ENCODE results near the gene TMEM95. TPM values are rescaled to one million over a fixed set of nuclear protein-coding genes. Genes with fewer than 3 reads are reported as not detected.

Gene TMEM95
- polyA plus RNA-seq, 1 donor from 2014 or later = not detected

DNA sequence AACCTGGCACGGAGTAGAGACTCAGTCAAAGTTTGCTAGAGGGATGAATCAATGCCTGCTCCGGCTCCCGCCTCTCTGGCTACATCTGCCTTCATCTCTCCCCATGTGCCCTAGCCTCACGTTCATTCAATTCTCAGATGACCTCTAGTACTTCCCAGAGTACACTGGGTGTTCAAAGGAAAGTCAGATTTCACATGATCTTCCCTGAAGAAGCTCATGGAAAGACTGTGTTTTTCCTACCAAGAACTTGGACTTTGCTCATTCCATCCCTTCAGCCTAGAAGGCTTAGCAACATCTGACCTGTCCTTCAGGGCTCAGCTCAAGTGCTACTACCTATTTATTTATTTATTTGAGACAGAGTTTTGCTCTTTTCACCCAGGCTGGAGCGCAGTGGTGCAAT, 14.9 kb downstream of the TMEM95 start:
- TF ChIP-seq EZH2 (IDR thresholded peaks at IDR 0.05; ENCODE audit: borderline replicate concordance, insufficient read depth, low read length, poor library complexity, severe bottlenecking) (no peak), TAF1 (IDR thresholded peaks at IDR 0.05; ENCODE audit: low read depth) (no peak), MXI1 (conservative IDR thresholded peaks at IDR 0.05; ENCODE audit: poor library complexity, severe bottlenecking) (no peak), SMC3 (conservative IDR thresholded peaks at IDR 0.05; ENCODE audit: poor library complexity) (no peak), EP300 (conservative IDR thresholded peaks at IDR 0.05; ENCODE audit: poor library complexity, severe bottlenecking) (no peak), POLR2AphosphoS5 (IDR thresholded peaks at IDR 0.05) (no peak), RAD21 (conservative IDR thresholded peaks at IDR 0.05) (no peak)
- TF ChIP-seq, protein P1, sequence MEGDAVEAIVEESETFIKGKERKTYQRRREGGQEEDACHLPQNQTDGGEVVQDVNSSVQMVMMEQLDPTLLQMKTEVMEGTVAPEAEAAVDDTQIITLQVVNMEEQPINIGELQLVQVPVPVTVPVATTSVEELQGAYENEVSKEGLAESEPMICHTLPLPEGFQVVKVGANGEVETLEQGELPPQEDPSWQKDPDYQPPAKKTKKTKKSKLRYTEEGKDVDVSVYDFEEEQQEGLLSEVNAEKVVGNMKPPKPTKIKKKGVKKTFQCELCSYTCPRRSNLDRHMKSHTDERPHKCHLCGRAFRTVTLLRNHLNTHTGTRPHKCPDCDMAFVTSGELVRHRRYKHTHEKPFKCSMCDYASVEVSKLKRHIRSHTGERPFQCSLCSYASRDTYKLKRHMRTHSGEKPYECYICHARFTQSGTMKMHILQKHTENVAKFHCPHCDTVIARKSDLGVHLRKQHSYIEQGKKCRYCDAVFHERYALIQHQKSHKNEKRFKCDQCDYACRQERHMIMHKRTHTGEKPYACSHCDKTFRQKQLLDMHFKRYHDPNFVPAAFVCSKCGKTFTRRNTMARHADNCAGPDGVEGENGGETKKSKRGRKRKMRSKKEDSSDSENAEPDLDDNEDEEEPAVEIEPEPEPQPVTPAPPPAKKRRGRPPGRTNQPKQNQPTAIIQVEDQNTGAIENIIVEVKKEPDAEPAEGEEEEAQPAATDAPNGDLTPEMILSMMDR (IDR thresholded peaks at IDR 0.05; ENCODE audit: poor library complexity, severe bottlenecking) = no peak
- TF ChIP-seq, protein P2, sequence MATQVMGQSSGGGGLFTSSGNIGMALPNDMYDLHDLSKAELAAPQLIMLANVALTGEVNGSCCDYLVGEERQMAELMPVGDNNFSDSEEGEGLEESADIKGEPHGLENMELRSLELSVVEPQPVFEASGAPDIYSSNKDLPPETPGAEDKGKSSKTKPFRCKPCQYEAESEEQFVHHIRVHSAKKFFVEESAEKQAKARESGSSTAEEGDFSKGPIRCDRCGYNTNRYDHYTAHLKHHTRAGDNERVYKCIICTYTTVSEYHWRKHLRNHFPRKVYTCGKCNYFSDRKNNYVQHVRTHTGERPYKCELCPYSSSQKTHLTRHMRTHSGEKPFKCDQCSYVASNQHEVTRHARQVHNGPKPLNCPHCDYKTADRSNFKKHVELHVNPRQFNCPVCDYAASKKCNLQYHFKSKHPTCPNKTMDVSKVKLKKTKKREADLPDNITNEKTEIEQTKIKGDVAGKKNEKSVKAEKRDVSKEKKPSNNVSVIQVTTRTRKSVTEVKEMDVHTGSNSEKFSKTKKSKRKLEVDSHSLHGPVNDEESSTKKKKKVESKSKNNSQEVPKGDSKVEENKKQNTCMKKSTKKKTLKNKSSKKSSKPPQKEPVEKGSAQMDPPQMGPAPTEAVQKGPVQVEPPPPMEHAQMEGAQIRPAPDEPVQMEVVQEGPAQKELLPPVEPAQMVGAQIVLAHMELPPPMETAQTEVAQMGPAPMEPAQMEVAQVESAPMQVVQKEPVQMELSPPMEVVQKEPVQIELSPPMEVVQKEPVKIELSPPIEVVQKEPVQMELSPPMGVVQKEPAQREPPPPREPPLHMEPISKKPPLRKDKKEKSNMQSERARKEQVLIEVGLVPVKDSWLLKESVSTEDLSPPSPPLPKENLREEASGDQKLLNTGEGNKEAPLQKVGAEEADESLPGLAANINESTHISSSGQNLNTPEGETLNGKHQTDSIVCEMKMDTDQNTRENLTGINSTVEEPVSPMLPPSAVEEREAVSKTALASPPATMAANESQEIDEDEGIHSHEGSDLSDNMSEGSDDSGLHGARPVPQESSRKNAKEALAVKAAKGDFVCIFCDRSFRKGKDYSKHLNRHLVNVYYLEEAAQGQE (IDR thresholded peaks at IDR 0.05; ENCODE audit: borderline replicate concordance) = no peak

DNA sequence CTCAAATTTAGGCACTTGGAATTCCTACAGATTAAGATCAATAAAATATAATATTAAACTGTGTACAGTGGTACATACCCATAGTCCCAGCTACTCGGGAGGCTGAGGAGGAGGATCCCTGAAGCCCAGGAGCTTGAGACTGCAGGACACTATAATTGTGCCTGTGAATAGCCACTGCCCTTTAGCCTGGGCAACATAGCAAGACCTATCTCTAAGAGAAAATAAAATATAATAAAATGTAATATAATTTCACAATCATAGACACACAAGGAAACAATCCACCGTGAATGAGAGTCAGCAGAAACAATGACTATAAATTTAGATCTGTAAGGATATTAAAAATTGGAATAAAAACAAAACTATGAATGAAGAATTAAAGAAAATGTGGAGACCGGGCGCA, 15.9 kb downstream of the TMEM95 start:
- H3F3A ChIP-seq (ENCODE audit: insufficient read depth, low read length, poor library complexity, severe bottlenecking) = no peaks in the 10 kb centered on the region
- no peaks in the 10 kb centered on the region for H3K9me3 ChIP-seq (ENCODE audit: low read length)
- no peaks in the 10 kb centered on the region for H3K27me3 ChIP-seq (ENCODE audit: insufficient read depth, low read depth, low read length)
- no peaks in the 10 kb centered on the region for H4K20me1 ChIP-seq (ENCODE audit: insufficient read depth)
- H3K4me3 ChIP-seq (ENCODE audit: low read length) = no peak overlapping the region
- no peak overlapping the region for H3K4me2 ChIP-seq (ENCODE audit: low read length)
- no peak for TF ChIP-seq SMC3 (conservative IDR thresholded peaks at IDR 0.05; ENCODE audit: poor library complexity)
- no peaks in the 10 kb centered on the region for H3K79me2 ChIP-seq (replicated peaks; ENCODE audit: insufficient read depth, low read length)
- H2AFZ ChIP-seq (ENCODE audit: low read depth, low read length) = no peak overlapping the region
- H3K9ac ChIP-seq (ENCODE audit: low read length) = no peak overlapping the region
- no peaks in the 10 kb centered on the region for H3K9me2 ChIP-seq (ENCODE audit: insufficient read depth, low read length)
- H3K36me3 ChIP-seq (ENCODE audit: insufficient read depth, low read length) = no peaks in the 10 kb centered on the region
- H3K27ac ChIP-seq (ENCODE audit: low read length) = no peak overlapping the region

More for the DNA sequence above, 14.9 kb downstream of the TMEM95 start:
- no peak overlapping the region for H3K9ac ChIP-seq (ENCODE audit: low read length)
- H4K20me1 ChIP-seq (ENCODE audit: insufficient read depth) = no peaks in the 10 kb centered on the region
- no peaks in the 10 kb centered on the region for H3K36me3 ChIP-seq (ENCODE audit: insufficient read depth, low read length)
- no peaks in the 10 kb centered on the region for H3K79me2 ChIP-seq (replicated peaks; ENCODE audit: insufficient read depth, low read length)
- no peaks in the 10 kb centered on the region for H3F3A ChIP-seq (ENCODE audit: insufficient read depth, low read length, poor library complexity, severe bottlenecking)
- no peak overlapping the region for H3K4me2 ChIP-seq (ENCODE audit: low read length)
- H3K4me3 ChIP-seq (ENCODE audit: low read length) = no peak overlapping the region
- H3K9me3 ChIP-seq (ENCODE audit: low read length) = no peaks in the 10 kb centered on the region
- H3K27me3 ChIP-seq (ENCODE audit: insufficient read depth, low read depth, low read length) = no peaks in the 10 kb centered on the region
- H3K9me2 ChIP-seq (ENCODE audit: insufficient read depth, low read length) = no peaks in the 10 kb centered on the region
- H2AFZ ChIP-seq (ENCODE audit: low read depth, low read length) = no peak overlapping the region
- no peak overlapping the region for H3K27ac ChIP-seq (ENCODE audit: low read length)

DNA sequence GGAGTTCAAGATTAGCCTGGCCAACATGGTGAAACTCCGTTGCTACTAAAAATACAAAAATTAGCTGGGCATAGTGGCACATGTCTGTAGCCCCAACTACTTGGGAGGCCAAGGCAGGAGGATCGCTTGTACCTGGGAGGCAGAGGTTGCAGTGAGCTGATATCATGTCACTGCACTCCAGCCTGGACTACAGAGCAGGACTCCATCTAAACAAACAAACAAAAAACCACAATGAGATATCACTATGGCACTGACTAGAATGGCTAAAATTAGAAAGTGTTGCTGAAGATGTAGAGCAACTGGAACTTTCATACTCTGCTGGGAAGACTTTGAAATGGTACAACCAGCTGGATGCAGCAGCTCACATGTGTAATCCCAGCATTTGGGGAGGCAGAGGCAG, 19.4 kb downstream of the TMEM95 start:
- Histone ChIP-seq H3F3A (ENCODE audit: insufficient read depth, low read length, poor library complexity, severe bottlenecking) (no peaks in the 10 kb centered on the region), H3K4me2 (ENCODE audit: low read length) (no peak overlapping the region), H3K79me2 (replicated peaks; ENCODE audit: insufficient read depth, low read length) (no peaks in the 10 kb centered on the region), H3K9ac (ENCODE audit: low read length) (no peak overlapping the region), H3K9me3 (ENCODE audit: low read length) (peaks cover 4% of the 10 kb centered on the region), H3K36me3 (ENCODE audit: insufficient read depth, low read length) (no peaks in the 10 kb centered on the region), H3K27ac (ENCODE audit: low read length) (no peak overlapping the region), H3K9me2 (ENCODE audit: insufficient read depth, low read length) (no peaks in the 10 kb centered on the region), H3K4me3 (ENCODE audit: low read length) (no peak overlapping the region), H4K20me1 (ENCODE audit: insufficient read depth) (no peaks in the 10 kb centered on the region), H2AFZ (ENCODE audit: low read depth, low read length) (no peak overlapping the region), H3K27me3 (ENCODE audit: insufficient read depth, low read depth, low read length) (no peaks in the 10 kb centered on the region)
- TF ChIP-seq EP300 (conservative IDR thresholded peaks at IDR 0.05; ENCODE audit: poor library complexity, severe bottlenecking) (no peak), SMC3 (conservative IDR thresholded peaks at IDR 0.05; ENCODE audit: poor library complexity) (no peak), MXI1 (conservative IDR thresholded peaks at IDR 0.05; ENCODE audit: poor library complexity, severe bottlenecking) (no peak), POLR2AphosphoS5 (IDR thresholded peaks at IDR 0.05) (no peak), EZH2 (IDR thresholded peaks at IDR 0.05; ENCODE audit: borderline replicate concordance, insufficient read depth, low read length, poor library complexity, severe bottlenecking) (no peak), RAD21 (conservative IDR thresholded peaks at IDR 0.05) (no peak), TAF1 (IDR thresholded peaks at IDR 0.05; ENCODE audit: low read depth) (no peak)
- TF ChIP-seq, protein P2 (IDR thresholded peaks at IDR 0.05; ENCODE audit: borderline replicate concordance) = no peak
- TF ChIP-seq, protein P1 (IDR thresholded peaks at IDR 0.05; ENCODE audit: poor library complexity, severe bottlenecking) = no peak

All from neural cell (in vitro differentiated cells).